Natural killer cell (primary cell): Measurements from ENCODE around the gene SH3PXD2B. TPM values are rescaled to one million over a fixed set of nuclear protein-coding genes. Genes with fewer than 3 reads are reported as not detected.
A peak's percentile ranks its signal among the peaks of the same experiment; 100 is the strongest.

Source experiments
- ATAC-seq, 3 donors: fragments of 150-1000 bp in 2 of 3; fragments of 200-7000 bp in 1 of 3; cut with Tn5 transposase; 1 replicate in 1 of 3; 2 replicates in 2 of 3; pipeline ENCODE4 v1.10.0; 2021; ENCODE audit warnings: mild to moderate bottlenecking in 2 of 3, moderate library complexity in 2 of 3
- DNase-seq, 2 donors: peaks; one replicate each; pipeline versions ENCODE4 v3.0.0 to v3.0.0-alpha.2; 2013 to 2021; ENCODE audit warnings: mixed read lengths in 1 of 2
- H3K27ac ChIP-seq: one replicate; pipeline ENCODE4 v1.5.1; 2013; ENCODE audit warnings: mild to moderate bottlenecking, low read length
- H3K27me3 ChIP-seq: one replicate; pipeline ENCODE4 v1.6.1; 2013; ENCODE audit warnings: low read length; ENCODE audit not compliant: control insufficient read depth, insufficient read depth
- H3K36me3 ChIP-seq: one replicate; pipeline ENCODE4 v1.6.1; 2013; ENCODE audit warnings: low read length; ENCODE audit not compliant: control insufficient read depth, insufficient read depth
- H3K4me1 ChIP-seq: one replicate; pipeline ENCODE4 v1.6.1; 2013; ENCODE audit warnings: low read length; ENCODE audit not compliant: control insufficient read depth, insufficient read depth
- H3K4me3 ChIP-seq: one replicate; pipeline ENCODE4 v1.5.1; 2013; ENCODE audit warnings: low read length
- H3K9me3 ChIP-seq: one replicate; pipeline ENCODE4 v1.6.1; 2013; ENCODE audit warnings: low read length; ENCODE audit not compliant: control insufficient read depth, insufficient read depth
- H3K27ac Mint-ChIP-seq, 2 donors: one replicate each; pipeline ENCODE4 v1.8.0; 2022; ENCODE audit warnings: mild to moderate bottlenecking in 2 of 2, mixed read lengths in 2 of 2, moderate library complexity in 1 of 2
- H3K27me3 Mint-ChIP-seq, 2 donors: one replicate each; pipeline ENCODE4 v1.8.0; 2022; ENCODE audit warnings: low read depth in 2 of 2, mixed read lengths in 2 of 2
- H3K36me3 Mint-ChIP-seq: one replicate; pipeline ENCODE4 v1.8.0; 2022; ENCODE audit warnings: mixed read lengths
- H3K4me1 Mint-ChIP-seq, 2 donors: one replicate each; pipeline ENCODE4 v1.8.0; 2022; ENCODE audit warnings: mixed read lengths in 2 of 2
- H3K4me3 Mint-ChIP-seq: one replicate; pipeline ENCODE4 v1.8.0; 2022; ENCODE audit warnings: mild to moderate bottlenecking, moderate library complexity, mixed read lengths
- H3K9me3 Mint-ChIP-seq, 2 donors: one replicate each; pipeline ENCODE4 v1.8.0; 2022; ENCODE audit warnings: mixed read lengths in 2 of 2
- WGBS: methylation state at CpG from one replicate; pipeline ENCODE4 v1.1.7; 2013; ENCODE audit warnings: missing lambda C conversion rate; ENCODE audit not compliant: insufficient coverage; 5-methylcytosine and 5-hydroxymethylcytosine counted together
- intact Hi-C: fragments of 100-400 bp; cut with micrococcal nuclease; formaldehyde crosslinking; loops from one replicate; pipeline ENCODE4 v1.14.2; 2022
- total RNA-seq, 4 donors: library from RNA; stranded (reverse); fragments of 120-200 nt in 1 of 4; gene quantifications; one replicate each; pipeline versions ENCODE4 v1.2.3 to v1.2.4, GENCODE V29; 2013 to 2022
- TF ChIP-seq, protein P1 (sequence below): fragments of 200-600 bp; IDR thresholded peaks from one replicate; pipeline ENCODE4 v1.8.0; 2022; ENCODE audit warnings: antibody characterized with exemption

Gene SH3PXD2B
- total RNA-seq, 3 donors from 2014 or later (not counting 1 experiment from before 2014, with no cell fraction given) = 0.25 to 0.35 TPM; not detected in 1

DNA sequence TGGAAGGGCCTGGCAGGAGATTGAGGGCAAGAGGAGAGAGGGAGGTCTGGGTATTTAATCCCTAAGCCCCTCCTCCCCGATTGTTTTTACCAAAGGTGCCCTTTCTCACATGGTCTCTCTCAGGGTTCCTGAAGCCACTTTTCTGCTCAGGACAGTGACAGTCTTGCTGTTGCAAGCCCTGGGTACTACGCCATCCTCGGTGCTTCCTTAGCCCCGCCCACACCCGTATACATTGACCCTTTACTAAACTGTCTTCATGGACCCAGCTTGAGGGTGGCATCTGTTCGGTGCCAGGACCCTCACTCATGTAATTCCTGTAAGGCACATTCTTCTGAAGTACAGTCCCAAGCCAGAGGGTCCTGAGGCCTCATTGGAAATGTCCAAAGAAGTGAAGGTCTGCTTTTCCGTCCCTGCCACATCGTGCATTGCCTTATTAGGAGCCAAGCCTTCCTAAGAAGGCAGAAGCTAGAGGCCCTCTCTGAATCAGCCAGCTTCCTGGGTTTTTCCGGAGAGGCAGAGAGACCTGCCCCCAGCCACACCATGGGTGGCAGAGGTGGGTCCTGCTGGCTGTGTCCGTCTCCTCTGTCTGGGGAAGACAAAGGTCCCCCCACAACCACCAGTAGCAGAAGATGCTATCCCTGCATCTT, 1.9 kb upstream of the SH3PXD2B start:
- Histone ChIP-seq H3K4me1 (peaks cover 12% of the 10 kb centered on the region), H3K9me3 (no peaks in the 10 kb centered on the region), H3K27me3 (peaks cover 7% of the 10 kb centered on the region), H3K27ac (no peak overlapping the region), H3K4me3 (no peak overlapping the region), H3K36me3 (no peaks in the 10 kb centered on the region)
- peak overlapping the region; percentile 52 for H3K4me3 Mint-ChIP-seq
- no peak for DNase-seq
- 77% methylated on average over 9 of the region's 10 CpGs for WGBS
- no peak overlapping the region for H3K27ac Mint-ChIP-seq
- no peaks in the 10 kb centered on the region for H3K36me3 Mint-ChIP-seq
- intact Hi-C loops = no loop called here
- ATAC-seq = no peak
- peaks cover 14% of the 10 kb centered on the region in 2 donors for H3K4me1 Mint-ChIP-seq
- TF ChIP-seq, protein P1, sequence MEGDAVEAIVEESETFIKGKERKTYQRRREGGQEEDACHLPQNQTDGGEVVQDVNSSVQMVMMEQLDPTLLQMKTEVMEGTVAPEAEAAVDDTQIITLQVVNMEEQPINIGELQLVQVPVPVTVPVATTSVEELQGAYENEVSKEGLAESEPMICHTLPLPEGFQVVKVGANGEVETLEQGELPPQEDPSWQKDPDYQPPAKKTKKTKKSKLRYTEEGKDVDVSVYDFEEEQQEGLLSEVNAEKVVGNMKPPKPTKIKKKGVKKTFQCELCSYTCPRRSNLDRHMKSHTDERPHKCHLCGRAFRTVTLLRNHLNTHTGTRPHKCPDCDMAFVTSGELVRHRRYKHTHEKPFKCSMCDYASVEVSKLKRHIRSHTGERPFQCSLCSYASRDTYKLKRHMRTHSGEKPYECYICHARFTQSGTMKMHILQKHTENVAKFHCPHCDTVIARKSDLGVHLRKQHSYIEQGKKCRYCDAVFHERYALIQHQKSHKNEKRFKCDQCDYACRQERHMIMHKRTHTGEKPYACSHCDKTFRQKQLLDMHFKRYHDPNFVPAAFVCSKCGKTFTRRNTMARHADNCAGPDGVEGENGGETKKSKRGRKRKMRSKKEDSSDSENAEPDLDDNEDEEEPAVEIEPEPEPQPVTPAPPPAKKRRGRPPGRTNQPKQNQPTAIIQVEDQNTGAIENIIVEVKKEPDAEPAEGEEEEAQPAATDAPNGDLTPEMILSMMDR = no peak
- peaks cover 32 to 36% of the 10 kb centered on the region in 2 donors for H3K27me3 Mint-ChIP-seq
- H3K9me3 Mint-ChIP-seq = no peaks in the 10 kb centered on the region

DNA sequence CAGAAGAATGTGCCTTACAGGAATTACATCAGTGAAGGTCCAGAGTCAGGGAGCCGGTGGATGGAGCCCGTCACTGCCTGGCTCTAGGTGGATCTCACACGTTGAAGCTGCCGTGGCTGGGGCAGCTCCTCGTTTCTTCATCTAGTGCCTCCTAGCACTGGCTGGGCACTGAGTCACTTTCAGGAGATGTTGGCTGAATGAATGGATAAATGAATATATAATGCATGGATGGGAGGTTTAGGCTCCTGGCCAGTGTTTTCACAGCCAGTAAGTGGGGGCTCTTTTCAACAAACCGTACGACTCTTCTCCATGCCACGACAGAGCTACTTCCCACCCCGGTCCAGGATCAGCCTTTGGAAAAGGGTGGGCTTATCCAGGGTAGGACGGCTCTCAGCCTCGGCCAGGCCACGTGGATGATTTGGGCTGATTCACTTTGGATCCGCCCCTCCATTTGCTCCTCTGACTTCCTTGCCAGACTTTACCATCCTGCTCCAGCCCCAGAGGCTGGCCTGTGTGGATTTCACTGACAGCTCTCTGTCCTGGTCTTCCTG, 1.3 kb upstream of the SH3PXD2B start:
- TF ChIP-seq, protein P1 = no peak

DNA sequence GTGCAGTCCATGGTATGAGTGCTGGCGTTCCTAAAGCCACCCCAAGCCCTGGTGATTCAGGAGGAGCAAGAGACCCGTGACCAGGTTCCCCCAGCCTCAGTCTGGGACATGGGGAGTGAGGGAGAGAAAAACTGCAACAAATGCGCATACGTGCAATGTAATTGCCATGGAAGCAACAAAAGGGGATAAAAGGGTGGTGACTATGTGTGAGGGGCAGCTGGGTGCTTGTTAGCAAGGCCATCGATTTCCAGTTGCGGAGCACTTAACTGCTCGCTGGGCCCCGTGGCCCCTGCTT, 709 bp upstream of the SH3PXD2B start:
- Histone ChIP-seq H3K27me3 (peaks cover 7% of the 10 kb centered on the region), H3K36me3 (no peaks in the 10 kb centered on the region), H3K4me3 (no peak overlapping the region), H3K27ac (no peak overlapping the region), H3K4me1 (peaks cover 12% of the 10 kb centered on the region), H3K9me3 (no peaks in the 10 kb centered on the region)
- H3K4me1 Mint-ChIP-seq = peaks cover 14% of the 10 kb centered on the region in 2 donors
- intact Hi-C loops = no loop called here
- H3K4me3 Mint-ChIP-seq = peak overlapping the region; percentile 82
- H3K9me3 Mint-ChIP-seq = no peaks in the 10 kb centered on the region
- H3K36me3 Mint-ChIP-seq = no peaks in the 10 kb centered on the region
- peaks cover 37 to 44% of the 10 kb centered on the region in 2 donors for H3K27me3 Mint-ChIP-seq
- TF ChIP-seq, protein P1 = no peak
- no peak for DNase-seq
- 94% methylated on average over 8 of the region's 8 CpGs for WGBS
- no peak overlapping the region for H3K27ac Mint-ChIP-seq
- no peak for ATAC-seq

More for the DNA sequence above, 1.3 kb upstream of the SH3PXD2B start:
- ATAC-seq (no peak), DNase-seq (no peak)
- intact Hi-C loops = no loop called here
- H3K27me3 ChIP-seq = peaks cover 7% of the 10 kb centered on the region
- no peak overlapping the region for H3K27ac ChIP-seq
- H3K36me3 Mint-ChIP-seq = no peaks in the 10 kb centered on the region
- 96% methylated on average over 13 of the region's 13 CpGs for WGBS
- peaks cover 12% of the 10 kb centered on the region for H3K4me1 ChIP-seq
- peaks cover 38 to 42% of the 10 kb centered on the region in 2 donors for H3K27me3 Mint-ChIP-seq
- peaks cover 14% of the 10 kb centered on the region in 2 donors for H3K4me1 Mint-ChIP-seq
- H3K4me3 ChIP-seq = no peak overlapping the region
- H3K9me3 Mint-ChIP-seq = no peaks in the 10 kb centered on the region
- H3K9me3 ChIP-seq = no peaks in the 10 kb centered on the region
- no peaks in the 10 kb centered on the region for H3K36me3 ChIP-seq
- H3K27ac Mint-ChIP-seq = no peak overlapping the region
- H3K4me3 Mint-ChIP-seq = peak overlapping the region; percentile 82

DNA sequence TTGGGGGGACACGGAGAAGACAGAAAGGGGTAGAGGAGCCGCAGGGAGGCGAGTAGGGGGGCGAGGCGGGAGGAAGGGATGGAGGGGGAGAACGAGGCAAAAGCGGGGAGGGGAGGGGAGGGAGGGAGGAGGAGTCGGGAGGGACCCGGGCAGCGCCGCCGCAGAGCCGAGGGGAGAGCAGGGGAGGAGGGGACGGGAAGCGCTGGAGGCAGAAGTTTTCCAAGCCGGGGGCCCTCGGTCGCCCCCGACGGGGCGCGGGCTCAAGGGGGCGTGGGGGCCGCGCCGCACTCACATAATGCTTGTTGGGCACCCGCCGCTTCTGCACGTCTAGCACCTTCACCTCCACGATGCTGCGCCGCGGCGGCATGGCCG, 353 bp downstream of the SH3PXD2B start:
- Histone ChIP-seq H3K36me3 (no peaks in the 10 kb centered on the region), H3K4me1 (peaks cover 12% of the 10 kb centered on the region), H3K27ac (no peak overlapping the region), H3K4me3 (peak overlapping the region; percentile 29), H3K9me3 (no peaks in the 10 kb centered on the region), H3K27me3 (peaks cover 7% of the 10 kb centered on the region)
- ATAC-seq = no peak
- Mint-ChIP-seq H3K27me3 (peaks cover 29 to 51% of the 10 kb centered on the region in 2 donors), H3K27ac (no peak overlapping the region), H3K4me1 (peaks cover 14% of the 10 kb centered on the region in 2 donors), H3K4me3 (peak overlapping the region; percentile 80), H3K36me3 (no peaks in the 10 kb centered on the region), H3K9me3 (no peaks in the 10 kb centered on the region)
- intact Hi-C loops = no loop called here
- no peak for DNase-seq
- WGBS = under 1% methylated on average over 35 of the region's 35 CpGs
- TF ChIP-seq, protein P1 = no peak
